GM21717 (cell line): ENCODE measurements around the gene LYG2.
"Not testable (repeated sequence)": the region's sequence is repeated elsewhere in the genome, so short reads cannot be mapped to it uniquely, and the experiment has no call there.

ENCODE experiments used
- ATAC-seq: cut with Tn5 transposase; IDR thresholded peaks from one replicate; pipeline ENCODE4 v1.9.1; 2021; ENCODE audit warnings: mild to moderate bottlenecking, moderate library complexity; ENCODE audit not compliant: unreplicated experiment

The LYG2 gene

GRCh38 chr2:99255491-99256318 is at the start of gene LYG2:
Gene LYG2, minus strand, starts transcription at chr2:99255666. Its CDS starts 1,406 bp downstream, at chr2:99254260.
- ATAC-seq, result no peak

GRCh38 chr2:99301097-99301496 is 45.6 kb upstream of the LYG2 start, which contains the start of gene LYG1:
Gene LYG1, minus strand, starts transcription at chr2:99301197. Its CDS starts 5,527 bp downstream, at chr2:99295670.
- not testable (repeated sequence) for ATAC-seq

GRCh38 chr2:99299580-99299979 is 44.1 kb upstream of the LYG2 start:
- no peak for ATAC-seq

GRCh38 chr2:99297994-99298393 is 42.5 kb upstream of the LYG2 start:
- no peak for ATAC-seq

GRCh38 chr2:99285526-99285925 is 30.1 kb upstream of the LYG2 start:
- no peak for ATAC-seq

- ATAC-seq, result no peak
These were observed 24.7 kb upstream of the LYG2 start for GRCh38 chr2:99279969-99280695.

- no peak for ATAC-seq
These were observed 23.4 kb upstream of the LYG2 start for GRCh38 chr2:99278793-99279291.

- not testable (repeated sequence) for ATAC-seq
These were observed 22.8 kb upstream of the LYG2 start for GRCh38 chr2:99278195-99278765.

- ATAC-seq, result no peak
These were observed 20.4 kb upstream of the LYG2 start for GRCh38 chr2:99275882-99276281.

- no peak for ATAC-seq
These were observed 5.8 kb upstream of the LYG2 start for GRCh38 chr2:99261242-99261641.

GRCh38 chr2:99260184-99260583 is 4.7 kb upstream of the LYG2 start:
- no peak for ATAC-seq

GRCh38 chr2:99259465-99259864 is 4.0 kb upstream of the LYG2 start:
- no peak for ATAC-seq

GRCh38 chr2:99256677-99257076 is 1.2 kb upstream of the LYG2 start:
- ATAC-seq, result no peak

- no peak for ATAC-seq
These were observed 5.5 kb downstream of the LYG2 start for GRCh38 chr2:99249951-99250350.

- ATAC-seq, result no peak
These were observed 13.3 kb downstream of the LYG2 start for GRCh38 chr2:99242151-99242550.

GRCh38 chr2:99240431-99240830 is 15.0 kb downstream of the LYG2 start:
- ATAC-seq, result no peak

GRCh38 chr2:99238599-99238998 is 16.9 kb downstream of the LYG2 start:
- no peak for ATAC-seq

- not testable (repeated sequence) for ATAC-seq
These were observed 22.3 kb downstream of the LYG2 start for GRCh38 chr2:99233177-99233576.

- no peak for ATAC-seq
These were observed 37.5 kb downstream of the LYG2 start for GRCh38 chr2:99217929-99218501.

- ATAC-seq, result no peak
These were observed 39.4 kb downstream of the LYG2 start for GRCh38 chr2:99216096-99216495.

GRCh38 chr2:99205491-99205890 is 50.0 kb downstream of the LYG2 start:
- no peak for ATAC-seq
